NCI-H2171 treated with DMSO at 0.1 percent for 48 hours (cell line): Measurements from ENCODE around the gene PRKAA1.

Source experiments
- DNase-seq: peaks from one replicate; lab custom pipeline; 2025; lab: John Stamatoyannopoulos, UW

Gene PRKAA1

DNA sequence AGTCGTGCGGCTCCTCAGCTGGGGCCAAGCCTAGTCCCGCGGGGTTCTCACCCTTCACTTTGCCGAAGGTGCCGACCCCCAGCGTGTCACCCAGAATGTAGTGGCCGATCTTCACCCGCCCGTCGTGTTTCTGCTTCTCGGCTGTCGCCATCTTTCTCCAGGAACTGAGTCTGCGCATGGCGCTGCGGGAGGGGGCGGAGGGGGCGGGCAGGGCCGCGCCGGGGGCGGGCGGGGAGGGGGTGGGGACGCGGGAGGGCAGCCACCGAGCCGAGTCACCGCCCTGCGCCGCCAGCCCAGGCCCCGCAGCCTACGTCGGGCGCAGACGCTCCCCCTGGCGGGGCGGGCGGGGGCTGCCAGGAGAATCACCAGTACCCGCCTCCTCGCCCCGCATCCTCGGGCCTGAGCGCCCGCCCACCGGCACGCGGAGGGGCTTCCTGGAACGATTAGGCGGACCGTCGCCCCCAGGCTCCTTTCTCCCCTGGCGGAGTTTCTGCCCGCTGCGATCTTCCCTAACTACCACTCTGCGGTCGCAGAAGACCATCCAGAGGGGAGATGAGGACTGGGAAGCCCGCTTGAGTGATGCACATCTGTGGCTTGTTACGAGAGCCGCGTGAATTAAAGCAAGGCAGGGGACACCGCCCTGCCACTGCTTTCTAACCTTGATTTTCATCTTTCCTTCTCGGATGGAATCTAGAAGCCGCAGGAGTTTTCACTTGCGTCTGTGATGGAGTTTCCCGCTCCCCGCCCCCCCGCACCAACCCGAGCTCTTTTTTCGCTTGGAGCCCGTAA lies at the start of gene PRKAA1:
Gene PRKAA1, minus strand, starts transcription at position 363 of the 789 bp plus-strand sequence. Its CDS starts 185 bp downstream, at position 178.
- DNase-seq: peak; percentile 94

DNA sequence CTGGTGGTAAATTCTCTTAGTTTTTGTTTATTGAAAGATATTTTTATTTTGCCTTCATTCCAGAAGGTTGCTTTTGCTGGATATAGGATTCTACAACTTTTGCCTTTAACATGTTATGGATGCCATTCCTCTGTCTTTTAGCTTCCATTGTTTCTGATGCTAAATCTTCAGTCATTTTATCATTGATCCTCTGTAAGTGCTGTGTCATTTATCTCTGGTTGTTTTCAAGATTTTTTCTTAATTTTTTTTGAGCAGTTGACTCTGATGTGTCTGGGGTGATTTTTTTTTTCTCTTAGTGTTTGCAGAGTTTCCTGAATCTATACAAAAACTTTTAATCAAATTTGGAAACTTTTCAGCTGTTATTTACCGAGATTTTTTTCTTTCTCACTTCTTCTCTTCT lies 49.4 kb upstream of the PRKAA1 start:
- DNase-seq: no peak

DNA sequence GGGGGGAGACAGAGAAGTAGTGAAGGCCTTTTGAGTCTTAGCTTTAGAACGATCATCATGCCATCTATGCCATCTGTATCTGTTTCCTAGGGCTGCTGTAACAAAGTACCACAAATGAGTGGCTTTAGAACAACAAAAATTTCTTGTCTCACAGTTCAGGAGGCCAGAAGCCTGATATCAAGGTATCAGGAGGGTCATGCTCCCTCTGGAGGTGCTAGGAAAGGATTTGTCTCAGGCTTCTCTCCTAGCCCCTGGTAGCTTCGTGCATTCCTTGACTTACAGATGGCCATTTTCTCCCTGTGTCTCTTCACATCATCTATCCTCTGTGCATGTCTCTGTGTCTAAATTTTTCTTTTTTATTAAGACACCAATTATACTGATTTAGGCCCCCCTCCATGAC lies 48.2 kb upstream of the PRKAA1 start:
- DNase-seq: no peak

DNA sequence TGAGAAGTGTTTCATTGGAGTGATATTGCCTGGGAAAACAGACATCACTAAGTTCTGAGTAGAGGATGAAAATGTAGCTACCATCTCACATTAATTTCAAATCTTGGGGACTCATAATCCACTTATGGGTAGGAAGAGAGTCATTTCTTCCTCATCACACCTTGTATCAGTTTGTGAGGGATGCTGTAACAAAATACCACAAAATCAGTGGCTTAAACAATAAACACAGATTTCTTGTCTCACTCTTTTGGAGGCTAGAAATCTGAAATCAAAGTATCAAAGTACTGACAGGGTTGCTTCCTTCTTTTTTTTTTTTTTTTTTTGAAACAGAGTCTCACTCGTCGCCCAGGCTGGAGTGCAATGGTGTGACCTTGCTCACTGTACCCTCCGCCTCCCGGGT lies 46.4 kb upstream of the PRKAA1 start:
- DNase-seq: no peak

DNA sequence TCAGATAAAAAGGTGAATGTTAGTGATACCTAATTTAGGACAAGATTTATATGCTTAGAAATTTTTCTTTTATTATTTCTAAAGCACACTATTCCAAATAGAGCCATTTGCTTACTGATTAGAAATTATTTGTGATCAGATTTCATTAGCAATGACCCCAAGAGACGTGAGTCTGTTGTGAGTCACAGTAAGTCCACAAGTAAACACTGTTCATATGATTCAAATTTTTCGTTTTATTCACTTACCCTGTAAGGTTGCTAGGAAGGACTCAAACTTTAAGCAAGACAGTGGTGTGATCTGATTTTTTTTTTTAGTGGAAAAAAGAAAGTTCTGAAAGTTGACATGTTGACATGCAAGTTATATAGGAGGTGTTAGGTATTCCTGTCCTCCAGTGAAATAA lies 44.2 kb upstream of the PRKAA1 start:
- DNase-seq: no peak

DNA sequence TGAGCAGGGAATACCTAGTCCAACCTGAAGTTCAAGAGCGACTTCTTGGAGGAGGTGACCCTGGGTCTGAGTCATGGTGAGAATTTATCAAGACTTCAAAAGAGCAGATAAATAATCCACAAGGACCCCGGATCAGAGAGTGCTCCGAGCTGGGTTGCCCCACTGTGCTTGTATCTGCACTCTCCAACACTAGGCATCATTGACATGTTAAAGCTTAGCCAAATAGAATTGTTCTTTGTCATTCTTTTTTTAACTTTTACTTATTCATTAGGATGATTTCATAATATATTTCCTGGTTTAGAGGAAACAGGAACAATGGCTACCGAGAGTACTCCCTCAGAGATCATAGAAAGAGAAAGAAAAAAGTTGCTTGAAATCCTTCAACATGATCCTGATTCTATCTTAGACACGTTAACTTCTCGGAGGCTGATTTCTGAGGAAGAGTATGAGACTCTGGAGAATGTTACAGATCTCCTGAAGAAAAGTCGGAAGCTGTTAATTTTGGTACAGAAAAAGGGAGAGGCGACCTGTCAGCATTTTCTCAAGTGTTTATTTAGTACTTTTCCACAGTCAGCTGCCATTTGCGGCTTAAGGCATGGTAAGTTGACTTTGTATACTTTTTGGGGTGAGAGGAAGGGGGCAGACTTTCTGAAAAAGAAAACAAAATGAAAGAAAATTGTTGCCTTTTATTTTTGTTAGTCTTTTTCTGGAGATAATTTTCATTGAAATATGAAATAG lies 43.1 kb upstream of the PRKAA1 start, which contains the start of gene CARD6:
Gene CARD6, plus strand, starts transcription at position 300 of the 738 bp plus-strand sequence. Its CDS starts 16 bp downstream, at position 316.
- no peak for DNase-seq

DNA sequence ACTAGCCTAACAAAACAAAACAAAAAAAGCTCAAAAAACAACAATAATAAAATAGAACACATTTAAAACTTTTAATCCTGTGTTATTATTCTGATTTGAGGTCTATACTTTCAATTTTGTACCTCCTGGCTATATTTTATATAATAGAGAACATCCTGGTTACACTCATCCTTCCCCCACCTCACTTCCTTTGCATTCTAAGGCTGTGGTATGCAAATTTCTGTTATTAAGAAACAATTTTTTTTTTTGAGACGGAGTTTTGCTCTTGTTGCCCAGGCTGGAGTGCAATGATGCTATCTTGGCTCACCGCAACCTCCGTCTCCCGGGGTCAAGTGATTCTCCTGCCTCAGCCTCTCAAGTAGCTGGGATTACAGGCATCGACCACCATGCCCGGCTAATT lies 39.9 kb upstream of the PRKAA1 start:
- no peak for DNase-seq

DNA sequence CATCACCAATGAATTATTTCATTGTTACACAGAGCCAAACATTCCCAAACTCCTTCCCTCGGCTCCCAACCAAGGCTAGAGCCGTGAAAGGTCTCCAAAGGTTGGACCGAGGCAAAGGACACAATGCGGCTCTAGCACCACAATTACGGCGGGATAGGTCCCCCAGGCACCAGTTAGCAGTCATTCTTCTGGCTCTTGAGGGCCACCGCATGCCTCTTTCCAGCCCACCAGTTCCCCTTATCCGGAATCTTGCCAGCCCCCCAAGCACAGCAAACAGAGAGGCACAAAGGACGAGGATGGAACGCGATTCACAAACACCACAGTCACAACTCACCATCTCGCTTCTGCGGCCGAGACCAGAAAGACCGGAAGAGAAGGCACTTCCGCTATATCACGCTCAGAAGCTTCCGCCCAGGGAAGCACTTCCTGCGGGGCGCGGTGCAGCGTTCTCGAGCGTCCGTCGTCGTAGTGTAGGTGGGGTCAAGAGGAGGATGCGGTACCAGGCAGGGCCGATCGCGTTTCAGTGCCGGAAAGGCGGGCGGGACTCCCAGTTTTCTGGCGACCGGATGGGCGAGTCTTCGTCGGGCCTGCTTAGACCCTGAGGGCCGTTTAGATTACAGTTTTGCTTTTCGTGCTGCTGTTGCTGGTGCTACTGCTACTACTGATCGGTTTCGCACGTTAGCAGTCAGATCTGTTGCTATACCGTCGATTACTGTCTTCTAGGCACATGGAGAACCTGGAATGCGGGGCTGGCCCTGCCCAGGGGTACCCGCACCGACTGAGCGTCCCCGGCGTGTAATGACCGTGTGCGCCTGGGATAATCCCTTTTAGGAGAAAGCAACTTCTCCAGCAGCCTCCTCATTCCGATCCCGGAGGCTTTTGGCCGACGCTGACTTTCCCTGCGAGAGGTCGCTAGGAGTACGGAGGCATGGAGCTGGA lies 36.9 kb upstream of the PRKAA1 start, which contains the start of gene RPL37:
Gene RPL37, minus strand, starts transcription at position 374 of the 939 bp plus-strand sequence. Its CDS starts 37 bp downstream, at position 337.
- peak; percentile 98 for DNase-seq

DNA sequence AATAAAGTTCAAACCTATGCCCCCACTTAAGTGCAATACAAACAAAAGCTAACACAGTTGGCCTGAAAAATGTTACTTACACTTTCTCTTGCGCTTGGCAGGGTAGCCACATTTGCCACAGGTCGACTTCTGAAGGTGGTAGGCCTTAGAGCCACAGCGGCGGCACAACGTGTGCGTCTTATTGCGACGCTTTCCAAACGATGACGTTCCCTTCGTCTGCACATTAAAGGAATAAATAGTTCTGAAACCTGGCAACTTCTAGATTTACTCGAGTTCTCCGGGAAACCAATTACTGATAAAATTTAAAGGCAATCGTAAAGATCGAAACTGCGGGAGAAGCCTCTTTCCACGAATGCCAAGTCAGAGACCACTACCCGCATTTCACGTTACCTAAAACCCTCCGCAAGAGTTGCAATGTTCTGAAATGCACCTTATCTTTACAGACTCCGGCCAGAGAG lies 36.2 kb upstream of the PRKAA1 start:
- DNase-seq: no peak

DNA sequence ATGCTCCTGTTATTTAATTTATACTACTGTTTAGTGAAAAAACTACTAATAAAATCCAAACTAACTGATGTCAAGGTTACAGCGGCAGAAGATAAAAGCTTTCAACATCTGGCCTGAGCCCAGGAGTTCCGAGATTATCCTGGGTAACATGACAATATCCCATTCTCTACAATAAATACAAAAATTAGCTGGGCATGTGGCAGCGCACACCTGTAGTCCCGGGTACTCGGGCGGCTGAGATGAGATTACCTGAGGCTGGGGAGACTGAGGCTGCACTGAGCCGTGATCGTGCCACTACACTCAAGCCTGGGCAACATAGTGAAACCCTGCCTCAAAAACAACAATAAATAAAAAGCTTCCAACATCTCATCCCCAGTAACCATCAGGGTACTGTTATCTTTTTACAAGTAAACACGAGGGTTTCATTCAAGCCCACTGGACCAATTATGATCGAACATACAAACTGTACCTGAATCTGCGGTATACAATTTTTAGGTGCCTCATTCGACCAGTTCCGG lies 35.6 kb upstream of the PRKAA1 start:
- no peak for DNase-seq

DNA sequence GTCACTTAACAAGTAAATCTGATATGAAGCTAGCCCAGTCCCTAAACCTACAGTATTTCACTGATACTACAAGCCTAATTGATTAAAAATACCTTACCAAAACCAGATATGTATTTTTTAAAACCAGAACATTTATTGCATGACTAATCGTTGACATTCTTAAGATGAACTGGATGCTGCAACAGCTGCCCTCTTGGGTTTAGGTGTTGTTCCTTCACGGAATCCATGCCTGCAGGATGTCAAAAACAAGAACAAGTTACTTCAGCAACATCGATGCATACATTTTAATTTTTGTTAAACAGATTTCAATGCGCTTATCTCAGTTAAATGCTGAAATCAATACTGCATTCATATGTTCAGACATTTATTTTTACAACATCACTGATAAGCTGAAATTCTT lies 34.2 kb upstream of the PRKAA1 start:
- DNase-seq: no peak

DNA sequence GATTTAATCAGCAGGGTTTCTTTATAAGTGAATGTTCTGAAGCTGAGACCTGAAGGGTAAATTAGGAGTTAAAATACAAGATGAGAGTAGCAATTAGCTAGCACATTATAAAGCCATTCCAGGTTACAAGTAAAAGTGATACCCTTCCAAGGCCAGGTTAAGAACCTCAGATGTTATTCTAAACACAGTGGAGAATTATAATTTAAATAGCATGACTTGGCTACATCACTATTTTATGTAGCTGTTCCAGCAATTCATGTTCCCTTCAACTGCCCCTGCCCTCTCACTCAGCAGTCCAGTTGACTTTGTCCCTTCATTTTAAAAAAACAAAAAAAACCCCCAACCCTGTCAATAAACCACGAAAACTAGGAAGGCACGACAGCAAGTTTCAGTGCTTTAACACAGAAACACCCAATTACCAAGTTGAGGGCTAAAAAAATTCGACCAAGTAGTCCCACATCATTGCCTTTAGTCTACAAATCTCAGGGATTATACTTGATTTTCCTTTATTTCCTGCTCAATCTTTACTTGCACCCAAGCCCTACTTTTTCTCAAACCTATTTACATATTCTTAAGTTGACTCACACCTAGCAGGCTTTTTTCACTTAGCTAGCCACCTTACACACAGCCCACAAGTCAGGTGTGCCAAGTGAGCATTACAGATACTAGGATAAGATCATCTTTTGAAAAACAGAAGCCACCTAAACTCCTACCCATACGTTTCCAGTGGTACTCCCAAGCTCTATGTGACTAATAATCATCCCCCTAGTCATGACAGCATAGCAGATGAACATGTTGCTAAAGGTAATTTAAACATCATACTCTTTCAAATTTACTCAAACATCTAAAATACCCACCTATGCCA lies 33.4 kb upstream of the PRKAA1 start:
- DNase-seq: no peak

DNA sequence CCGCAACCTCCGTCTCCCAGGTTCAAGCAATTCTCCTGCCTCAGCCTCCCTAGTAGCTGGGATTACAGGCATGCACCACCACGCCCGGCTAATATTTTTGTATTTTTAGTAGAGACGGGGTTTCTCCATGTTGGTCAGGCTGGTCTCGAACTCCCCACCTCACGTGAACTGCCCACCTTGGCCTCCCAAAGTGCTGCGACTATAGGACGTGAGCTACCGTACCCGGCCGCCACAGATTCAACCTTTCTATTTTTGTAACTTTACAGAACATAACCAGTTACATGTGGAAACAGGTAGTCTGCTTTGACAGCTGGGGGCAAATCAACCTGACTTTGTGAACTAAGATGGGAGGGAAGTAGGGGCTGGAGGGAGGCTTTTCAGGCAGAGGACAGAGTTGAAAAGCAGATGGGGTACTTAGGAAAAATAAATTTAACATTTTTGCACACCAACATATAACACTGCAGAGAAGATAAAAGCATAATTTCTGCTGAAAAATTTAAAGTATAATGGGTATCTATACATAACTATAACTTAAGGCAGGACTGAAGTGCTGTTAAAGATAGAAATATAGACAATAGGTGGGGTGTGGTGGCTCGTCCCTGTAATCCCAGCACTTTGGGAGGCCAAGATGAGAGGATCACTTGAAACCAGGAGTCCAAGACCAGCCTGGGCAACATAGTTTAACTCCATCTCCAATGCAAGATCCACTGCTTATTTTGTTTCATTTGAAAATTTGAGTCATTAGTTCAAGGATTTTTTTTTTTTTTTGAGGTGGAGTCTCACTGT lies 31.8 kb upstream of the PRKAA1 start:
- no peak for DNase-seq

DNA sequence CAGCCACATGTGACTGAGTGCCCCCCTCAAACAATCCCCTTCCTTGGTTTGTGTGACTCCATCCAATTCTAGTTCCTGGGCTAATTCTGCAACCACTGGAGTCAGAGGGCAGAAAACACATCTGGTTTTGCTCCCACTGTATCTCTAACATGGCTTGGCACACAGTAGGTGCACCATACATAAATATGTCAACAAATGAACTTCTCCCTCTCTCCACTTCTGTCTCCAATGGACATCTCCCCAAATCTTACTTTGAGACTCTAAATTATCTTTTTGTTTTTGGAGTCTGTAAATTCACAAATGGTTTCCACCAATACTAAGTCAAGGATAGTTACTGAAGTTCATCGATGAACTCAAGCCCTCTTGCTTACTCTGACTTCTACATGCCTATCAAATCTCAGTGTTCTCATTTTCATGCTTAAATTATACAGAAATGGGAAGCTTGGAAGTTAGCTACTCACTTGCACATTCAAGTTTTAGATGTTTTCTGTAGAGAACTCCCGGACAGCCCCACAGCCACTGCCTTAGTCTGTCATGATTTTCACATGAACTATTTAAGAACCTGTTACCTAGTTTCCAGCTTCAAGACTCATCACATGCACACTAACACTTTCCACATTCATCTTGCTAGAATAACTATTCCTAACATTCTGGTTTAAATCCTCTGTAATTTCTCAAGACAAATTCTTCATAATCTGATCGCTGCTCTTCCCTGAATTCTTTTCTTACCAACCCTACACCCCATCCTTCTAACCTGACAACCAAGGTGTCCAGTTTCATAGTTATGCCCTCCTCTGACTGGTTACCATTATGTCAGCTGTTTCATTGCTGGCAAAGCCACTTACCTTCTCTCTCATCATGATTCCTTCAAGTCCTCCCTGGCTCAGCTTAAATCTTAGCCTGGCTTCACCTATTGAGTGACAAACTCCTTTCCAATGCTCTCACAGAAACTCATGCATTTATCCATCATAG lies 30.8 kb upstream of the PRKAA1 start:
- no peak for DNase-seq

DNA sequence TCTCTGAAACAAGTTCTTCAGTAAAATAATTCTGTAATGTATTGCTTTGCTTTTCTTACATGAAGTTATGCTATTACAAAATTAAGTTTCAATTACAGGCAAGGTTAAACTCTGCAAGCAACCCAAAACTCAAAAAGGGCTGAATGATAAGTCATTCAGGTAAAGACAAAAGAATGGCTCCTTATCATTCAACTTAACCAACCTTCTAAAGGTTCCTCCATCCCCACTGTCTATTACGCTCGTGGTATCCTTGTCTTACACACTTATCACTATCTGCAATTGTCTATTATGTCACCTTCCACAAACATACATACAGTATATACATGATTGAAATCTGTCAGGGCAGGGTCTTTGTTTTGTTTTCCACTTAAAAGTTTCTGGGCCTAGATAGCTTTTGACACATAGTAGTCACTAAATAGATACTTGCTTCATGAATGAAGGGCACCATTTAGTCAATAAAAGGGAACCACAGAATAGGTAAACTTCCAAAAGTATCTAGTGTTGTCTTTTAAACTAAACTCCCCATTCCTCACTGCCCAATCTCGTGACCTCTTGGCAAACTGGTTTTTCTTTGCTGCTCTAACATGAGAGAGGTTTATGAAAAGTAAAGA lies 30.0 kb upstream of the PRKAA1 start:
- DNase-seq: no peak

DNA sequence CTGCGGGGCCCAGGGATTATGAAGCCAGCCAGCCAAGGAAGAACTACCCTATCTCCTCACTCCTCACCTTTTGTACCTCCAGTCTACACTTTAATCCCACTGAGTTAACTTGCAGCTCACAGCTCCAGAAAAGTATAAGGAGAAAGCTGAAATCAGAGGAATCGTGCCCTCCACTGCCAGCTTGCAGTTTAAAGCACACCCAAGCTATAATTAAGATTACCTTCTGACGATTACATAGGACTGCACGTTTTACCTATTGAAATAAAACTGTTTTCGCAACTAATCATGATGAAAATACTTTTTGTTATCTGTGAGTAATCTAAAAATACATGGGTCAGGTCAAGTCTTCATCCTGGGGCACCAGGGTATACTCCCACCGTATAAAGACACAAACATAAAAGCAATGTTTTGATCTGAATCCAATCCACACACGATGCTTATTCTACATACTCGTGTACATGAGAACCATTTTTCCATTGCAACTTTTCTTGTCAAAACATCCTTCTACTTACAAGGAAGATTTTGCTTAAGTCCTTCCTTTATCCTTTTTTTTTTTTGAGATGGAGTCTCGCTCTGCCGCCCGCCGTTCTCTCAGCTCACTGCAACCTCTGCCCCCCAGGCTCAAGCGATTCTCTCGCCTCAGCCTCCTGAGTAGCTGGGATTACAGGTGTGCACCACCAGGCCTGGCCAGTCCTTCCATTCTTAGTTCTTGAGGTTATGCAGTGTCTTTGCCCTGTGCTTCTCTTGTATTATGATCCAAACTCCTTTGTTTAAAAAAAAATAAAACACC lies 29.2 kb upstream of the PRKAA1 start:
- no peak for DNase-seq

DNA sequence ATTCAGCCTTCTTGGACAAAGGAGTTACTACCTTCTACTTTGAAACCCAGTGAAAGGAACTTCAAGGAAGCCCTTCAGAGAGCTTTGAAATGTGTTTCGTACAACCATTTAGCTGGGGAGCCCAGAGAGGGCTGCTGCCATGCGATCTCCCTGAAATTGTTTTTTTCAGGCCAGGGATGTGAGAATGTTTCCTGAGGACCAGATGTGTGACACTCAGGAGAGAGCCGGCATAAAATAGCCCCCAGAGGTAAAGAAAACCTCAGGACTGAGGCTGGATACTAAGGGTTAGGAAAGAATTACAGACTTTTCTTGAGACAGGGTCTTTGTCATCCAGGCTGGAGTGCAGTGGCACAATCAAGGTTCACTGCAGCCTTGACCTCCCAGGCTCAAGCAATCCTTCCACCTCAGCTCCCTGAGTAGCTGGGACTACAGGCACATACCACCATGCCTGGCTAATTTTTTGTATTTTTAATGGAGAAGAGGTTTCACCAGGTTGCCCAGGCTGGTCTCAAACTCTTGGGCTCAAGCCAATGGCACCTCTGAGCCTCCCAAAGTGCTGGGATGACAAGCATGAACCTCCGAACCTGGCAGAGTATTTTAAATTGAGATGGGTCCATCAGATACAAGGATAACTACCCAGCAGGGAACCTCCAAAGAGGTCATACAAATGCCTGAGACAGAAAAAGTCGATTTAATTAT lies 28.5 kb upstream of the PRKAA1 start:
- no peak for DNase-seq
